Inflammatory macrophage treated with lipopolysaccharide for 4 hours (primary cell): ENCODE results near the gene PTEN.
"Not testable (repeated sequence)": the region's sequence is repeated elsewhere in the genome, so short reads cannot be mapped to it uniquely, and the experiment has no call there.

ENCODE experiments used
- DNase-seq: peaks from one replicate; pipeline ENCODE4 v3.0.0-alpha.2; 2020

The PTEN gene

GRCh38 chr10:87873656-87874055 lies 10.2 kb downstream of the PTEN start:
- no peak for DNase-seq

GRCh38 chr10:87875929-87876571 lies 12.6 kb downstream of the PTEN start:
- DNase-seq = no peak

DNA sequence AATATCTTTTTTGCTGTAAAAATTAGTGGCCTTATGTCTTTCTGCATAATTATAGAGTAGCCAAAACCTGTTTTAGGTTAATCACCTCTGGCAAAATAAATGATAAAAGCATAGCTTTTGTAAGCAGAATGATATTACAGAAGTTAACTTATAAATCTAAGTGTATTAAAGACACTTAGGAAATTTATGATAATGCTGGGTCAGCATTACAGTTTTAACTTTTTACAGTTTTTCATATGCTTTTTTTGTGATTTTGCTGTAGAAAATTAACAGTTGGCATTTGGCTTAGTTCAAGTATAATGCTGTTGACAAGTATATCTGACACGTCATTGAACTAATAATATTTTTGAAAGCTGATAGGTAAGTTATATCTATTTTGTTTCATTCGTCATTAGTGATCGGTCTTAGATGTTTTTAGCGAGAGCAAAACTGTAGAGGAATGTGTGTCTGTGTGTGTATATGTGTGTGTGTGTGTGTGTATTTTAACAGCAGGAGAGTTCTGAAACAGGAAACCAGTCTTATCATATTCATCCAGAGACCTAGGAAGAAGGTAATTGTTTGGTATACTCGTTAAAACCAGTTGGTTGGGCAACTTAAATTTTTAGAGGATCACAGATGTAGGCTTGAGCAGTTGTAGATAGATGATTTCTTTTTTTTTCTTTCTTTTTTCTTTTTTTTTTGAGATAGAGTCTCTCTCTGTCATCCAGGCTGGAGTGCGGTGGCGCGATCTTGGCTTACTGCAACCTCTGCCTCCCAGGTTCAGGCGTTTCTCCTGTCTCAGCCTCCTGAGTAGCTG lies 15.4 kb downstream of the PTEN start:
- no peak for DNase-seq

GRCh38 chr10:87880336-87880735 lies 16.9 kb downstream of the PTEN start:
- DNase-seq = no peak

DNA sequence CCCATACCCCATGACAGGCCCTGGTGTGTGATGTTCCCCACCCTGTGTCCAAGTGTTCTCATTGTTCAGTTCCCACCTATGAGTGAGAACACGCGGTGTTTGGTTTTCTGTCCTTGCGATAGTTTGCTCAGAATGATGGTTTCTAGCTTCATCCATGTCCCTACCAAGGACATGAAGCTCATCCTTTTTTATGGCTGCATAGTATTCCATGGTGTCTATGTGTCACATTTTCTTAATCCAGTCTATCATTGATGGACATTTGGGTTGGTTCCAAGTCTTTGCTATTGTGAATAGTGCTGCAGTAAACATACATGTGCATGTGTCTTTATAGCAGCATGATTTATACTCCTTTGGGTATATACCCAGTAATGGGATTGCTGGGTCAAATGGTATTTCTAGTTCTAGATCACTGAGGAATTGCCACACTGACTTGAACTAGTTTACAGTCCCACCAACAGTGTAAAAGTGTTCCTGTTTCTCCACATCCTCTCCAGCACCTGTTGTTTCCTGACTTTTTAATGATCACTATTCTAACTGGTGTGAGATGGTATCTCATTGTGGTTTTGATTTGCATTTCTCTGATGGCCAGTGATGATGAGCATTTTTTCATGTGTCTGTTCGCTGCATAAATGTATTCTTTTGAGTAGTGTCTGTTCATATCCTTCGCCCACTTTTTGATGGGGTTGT lies 18.1 kb downstream of the PTEN start:
- DNase-seq = not testable (repeated sequence)

- no peak for DNase-seq
These were observed 19.3 kb downstream of the PTEN start for GRCh38 chr10:87882555-87883294.

- no peak for DNase-seq
These were observed 23.2 kb downstream of the PTEN start for GRCh38 chr10:87886635-87887034.

- no peak for DNase-seq
These were observed 23.7 kb downstream of the PTEN start for GRCh38 chr10:87887146-87887545.

DNA sequence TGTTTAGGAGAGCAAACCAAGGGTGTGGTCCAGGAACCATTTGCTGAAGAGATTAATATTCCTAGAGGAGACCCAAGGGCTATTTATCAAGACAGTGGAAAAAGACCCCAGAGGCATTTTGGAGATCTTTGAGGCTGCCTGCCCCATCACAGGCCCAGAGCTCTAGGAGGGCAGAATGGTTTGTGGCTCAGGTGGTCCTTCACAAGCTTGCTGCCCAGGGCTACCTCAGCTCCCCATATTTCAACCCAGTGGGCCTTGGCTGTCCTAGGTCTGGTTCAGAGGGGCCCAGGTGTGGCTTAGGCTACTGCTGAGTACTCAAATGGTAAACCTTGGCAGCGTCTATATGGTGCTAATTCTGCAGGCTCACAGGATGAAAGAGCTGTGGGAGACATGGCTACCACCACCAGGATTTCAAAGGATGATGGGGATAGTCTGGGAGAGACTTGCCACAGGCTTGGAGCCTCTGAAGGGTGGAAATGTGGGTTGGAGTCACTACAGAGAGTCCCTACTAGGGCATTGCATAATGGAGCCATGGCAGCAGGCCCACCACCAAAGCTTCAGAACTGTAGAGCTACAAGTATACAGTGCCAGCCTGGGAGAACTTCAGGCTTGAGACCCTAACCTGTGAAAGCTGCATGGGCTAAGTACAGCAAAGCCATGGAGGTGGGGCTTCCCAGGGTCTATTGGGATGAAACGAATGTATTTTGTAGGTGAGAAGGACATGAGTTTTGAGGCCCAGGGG lies 24.3 kb downstream of the PTEN start:
- no peak for DNase-seq

DNA sequence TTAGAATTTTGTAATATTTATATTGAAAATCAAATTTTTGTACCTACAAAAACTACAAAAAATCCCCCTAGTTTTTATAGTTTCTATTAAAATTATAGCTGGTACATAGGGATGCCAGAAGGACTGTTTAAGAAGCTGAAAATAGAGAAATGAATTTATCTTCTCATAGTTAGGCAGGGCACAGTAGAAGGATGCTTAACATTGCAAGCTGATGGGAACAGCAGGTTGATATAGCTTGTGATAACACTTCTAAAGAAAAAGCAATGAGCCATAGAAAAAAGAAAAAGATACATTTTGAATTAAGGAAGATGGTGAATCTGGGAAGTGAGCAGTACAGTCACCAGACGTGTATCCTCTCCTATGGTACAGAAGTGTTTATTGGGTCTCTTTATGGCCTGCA lies 32.0 kb downstream of the PTEN start:
- no peak for DNase-seq

DNA sequence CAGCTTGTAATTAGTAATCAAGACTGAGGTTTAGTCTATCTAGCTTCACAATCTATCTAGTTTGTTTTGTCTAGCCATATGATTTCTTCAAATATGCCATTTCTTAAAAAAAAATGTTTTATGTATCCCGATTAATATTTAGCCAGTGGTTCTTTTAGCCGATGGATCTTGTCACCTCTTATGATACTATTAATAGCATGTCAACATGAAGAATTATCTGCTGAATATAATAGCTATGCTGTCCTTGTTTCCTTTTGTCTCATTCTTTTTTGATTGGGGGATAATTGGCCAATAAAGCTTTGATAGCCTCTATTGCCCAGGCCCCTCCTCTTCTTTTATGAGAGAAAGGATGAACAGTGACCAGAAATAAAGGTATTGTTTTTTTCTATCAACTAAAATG lies 32.8 kb downstream of the PTEN start:
- no peak for DNase-seq

GRCh38 chr10:87897957-87898356 lies 34.5 kb downstream of the PTEN start:
- not testable (repeated sequence) for DNase-seq

DNA sequence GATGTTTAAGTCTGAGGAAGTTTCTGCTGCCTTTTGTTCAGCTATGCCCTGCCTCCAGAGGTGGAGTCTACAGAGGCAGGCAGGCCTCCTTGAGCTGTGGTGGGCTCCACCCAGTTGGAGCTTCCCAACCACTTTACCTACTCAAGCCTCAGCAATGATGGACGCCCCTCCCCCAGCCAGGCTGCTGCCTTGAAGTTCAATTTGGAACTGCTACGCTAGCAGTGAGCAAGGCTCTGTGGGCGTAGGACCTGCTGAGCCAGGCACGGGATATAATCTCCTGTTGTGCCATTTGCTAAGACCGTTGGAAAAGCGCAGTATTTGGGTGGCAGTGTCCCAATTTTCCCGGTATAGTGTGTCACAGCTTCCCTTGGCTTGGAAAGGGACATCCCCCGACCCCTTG lies 40.0 kb downstream of the PTEN start:
- DNase-seq = not testable (repeated sequence)

- DNase-seq = no peak
These were observed 49.9 kb downstream of the PTEN start for GRCh38 chr10:87913156-87913921.

DNA sequence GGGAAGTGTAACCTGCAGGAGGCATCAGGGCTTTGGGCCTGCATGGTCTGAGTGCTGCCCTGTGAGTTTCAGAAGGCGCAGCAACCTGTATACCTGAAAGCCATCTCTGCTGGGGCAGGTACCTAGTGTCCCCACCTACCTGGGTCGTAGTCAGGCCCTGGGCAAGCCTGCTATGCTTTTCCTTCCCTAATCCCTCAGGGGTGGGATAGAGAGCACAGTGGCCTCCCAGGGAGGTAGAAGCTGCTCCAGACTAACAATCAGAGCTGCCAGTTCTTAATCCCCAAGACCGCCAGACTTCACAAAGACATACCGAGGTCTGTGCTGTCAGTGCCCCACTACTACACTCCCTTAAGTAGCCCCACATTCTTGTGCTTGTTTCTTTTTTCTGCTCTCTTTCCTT lies 52.0 kb downstream of the PTEN start:
- DNase-seq = no peak

DNA sequence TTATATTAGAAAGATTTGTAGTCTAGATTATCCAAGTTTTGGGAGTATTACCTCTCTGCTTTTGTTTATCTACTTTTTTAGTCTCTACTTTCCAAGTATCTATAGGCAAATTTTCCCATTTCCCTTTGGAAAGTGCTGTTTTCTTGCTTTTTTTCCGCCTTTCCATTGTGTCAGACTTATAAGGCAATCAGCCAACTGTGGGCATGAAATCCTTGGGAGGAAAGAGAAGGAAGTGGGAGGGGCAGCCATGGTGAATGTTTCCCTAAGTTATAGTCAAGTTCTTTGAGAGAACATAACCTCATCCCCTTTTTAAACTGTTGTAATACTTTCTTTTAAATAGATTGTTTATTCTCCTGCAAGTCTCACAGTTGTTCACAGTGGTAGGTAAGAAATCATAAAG lies 52.6 kb downstream of the PTEN start:
- peak; percentile 66 for DNase-seq

DNA sequence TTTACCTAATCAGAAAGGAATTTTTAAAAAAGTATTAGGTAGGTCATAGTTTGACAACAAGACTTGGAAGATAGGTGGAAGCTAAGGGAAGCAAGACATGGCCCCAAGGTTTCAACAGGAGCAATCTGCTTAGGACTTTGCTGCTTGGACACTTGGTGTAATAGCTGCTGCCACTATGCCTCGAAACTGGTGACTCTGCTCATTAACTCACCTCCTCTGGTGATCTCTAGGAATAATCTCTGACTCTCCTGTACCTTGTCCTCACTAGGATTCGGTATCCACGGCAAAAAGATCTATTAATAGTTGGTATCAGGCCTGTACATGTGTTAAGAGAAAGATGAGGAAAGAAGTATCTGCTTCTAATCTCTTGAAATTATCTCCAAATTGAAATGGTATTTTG lies 53.1 kb downstream of the PTEN start:
- no peak for DNase-seq

- peak; percentile 60 for DNase-seq
These were observed 54.9 kb downstream of the PTEN start for GRCh38 chr10:87918254-87918859.

DNA sequence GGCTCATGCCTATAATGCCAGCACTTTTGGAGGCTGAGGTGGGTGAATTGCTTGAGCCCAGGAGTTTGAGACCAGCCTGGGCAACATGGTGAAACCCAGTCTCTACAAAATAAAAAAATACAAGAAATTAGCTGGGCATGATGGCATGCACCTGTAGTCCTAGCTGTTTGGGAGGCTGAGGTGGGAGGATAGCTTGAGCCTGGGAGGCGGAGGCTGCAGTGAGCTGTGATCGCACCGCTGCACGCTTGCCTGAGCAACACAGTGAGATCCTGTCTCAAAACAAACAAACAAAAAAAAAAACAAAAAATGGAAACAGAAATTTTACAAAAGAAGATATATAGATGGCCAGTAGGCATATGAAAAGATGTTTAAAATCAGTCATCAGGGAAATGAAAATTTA lies 57.1 kb downstream of the PTEN start:
- DNase-seq = no peak

DNA sequence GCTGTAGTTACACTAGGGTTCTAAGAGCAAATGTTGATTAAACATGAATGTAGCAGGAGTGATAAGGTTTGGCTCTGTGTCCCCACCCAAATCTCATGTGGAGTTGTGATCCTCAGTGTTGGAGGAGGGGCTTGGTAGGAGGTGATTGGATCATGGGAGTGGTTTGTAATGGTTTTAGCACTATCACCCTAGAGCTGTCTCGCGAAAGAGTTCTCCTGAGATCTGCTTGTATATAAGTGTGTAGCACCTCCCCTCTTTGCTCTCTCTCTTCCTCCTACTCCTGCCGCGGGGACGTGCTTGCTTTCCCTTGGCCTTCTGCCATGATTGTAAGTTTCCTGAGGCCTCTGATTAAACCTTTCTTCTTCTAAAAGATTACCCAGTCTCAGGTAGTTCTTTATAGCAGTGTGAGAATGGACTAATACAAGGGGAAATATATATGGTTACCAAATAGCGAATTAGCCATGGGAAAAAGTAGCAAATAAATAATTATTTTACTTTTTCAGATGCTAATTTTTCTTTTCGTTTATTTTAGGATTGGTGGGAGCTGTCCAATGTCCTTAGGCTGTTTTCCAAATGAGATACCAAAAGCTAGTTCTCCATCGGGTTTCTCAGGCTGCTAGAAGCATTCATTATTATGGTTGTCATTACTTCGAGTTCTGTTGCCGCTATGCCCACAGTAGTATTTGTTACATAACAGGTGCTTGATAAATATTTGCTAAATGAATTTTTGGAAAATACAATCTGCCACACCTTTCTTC lies 58.7 kb downstream of the PTEN start:
- DNase-seq = no peak

DNA sequence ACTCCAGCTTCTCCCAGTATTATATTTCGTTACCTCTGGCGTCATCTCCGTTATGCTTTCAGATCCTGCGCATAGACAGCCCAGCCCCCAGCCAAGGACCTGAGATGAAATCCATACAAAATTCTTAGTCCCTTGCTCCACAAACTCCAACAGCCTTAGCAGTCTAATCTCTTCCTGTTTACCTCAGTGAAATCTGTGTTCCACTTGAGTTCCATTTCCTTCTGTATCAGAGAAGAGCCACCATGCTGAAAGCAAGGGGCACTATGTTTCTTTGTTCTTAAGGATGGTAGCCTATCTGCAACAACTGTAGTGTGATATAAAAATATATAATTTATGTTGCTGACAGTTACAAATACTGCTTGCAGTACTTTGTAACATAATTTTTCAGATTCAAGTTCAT lies 59.8 kb downstream of the PTEN start:
- no peak for DNase-seq
